Measurements from ENCODE around the gene ABCC1. TPM values are rescaled to one million over a fixed set of nuclear protein-coding genes. Genes with fewer than 3 reads are reported as not detected.

Gene ABCC1
- total RNA-seq, 1 experiment from 2014 or later, result 56.4 TPM

GRCh38 chr16:16133943-16134604, 184.7 kb downstream of the ABCC1 start:
- Mint-ChIP-seq H3K4me3 (no peak overlapping the region; a peak in 1 of 5 replicates), H3K36me3 (ENCODE audit: insufficient read depth in 1 of 3, low read depth in 3 of 3) (peaks cover 34 to 85% (median 68%) of the 10 kb centered on the region in 3 experiments; a peak in 6 of 7 replicates), H3K27me3 (ENCODE audit: low read depth) (no peaks in the 10 kb centered on the region), H3K9me3 (no peaks in the 10 kb centered on the region), H3K27ac (peak overlapping the region in 2 of 3 experiments; percentile 46 to 72; a peak in 4 of 7 replicates), H3K4me1 (no peaks in the 10 kb centered on the region)
- Histone ChIP-seq H3K23me2 (ENCODE audit: insufficient read length, low read depth, low read length, poor library complexity, severe bottlenecking) (no peaks in the 10 kb centered on the region), H3K9me3 (ENCODE audit: control insufficient read depth, low read depth, low read length) (no peaks in the 10 kb centered on the region), H3K79me2 (ENCODE audit: insufficient read depth, low read length) (no peaks in the 10 kb centered on the region), H3K79me1 (ENCODE audit: insufficient read depth, low read depth, low read length, poor library complexity, severe bottlenecking) (no peaks in the 10 kb centered on the region), H4K91ac (ENCODE audit: insufficient read length, low read depth, low read length) (no peak overlapping the region), H4K20me1 (ENCODE audit: control insufficient read depth, insufficient read depth, insufficient read length) (no peaks in the 10 kb centered on the region), H2AK5ac (ENCODE audit: insufficient read length, low read length) (no peak overlapping the region), H3K4me2 (ENCODE audit: insufficient read depth, insufficient read length, low read length) (no peak overlapping the region), H3K56ac (ENCODE audit: insufficient read length, low read depth, low read length) (no peak overlapping the region), H3K14ac (ENCODE audit: insufficient read depth, low read length) (no peak overlapping the region), H4K8ac (replicated peaks; ENCODE audit: insufficient read length, low read depth, low read length) (no peak overlapping the region), H3K4me1 (ENCODE audit: insufficient read depth, low read length) (no peaks in the 10 kb centered on the region), H3K23ac (ENCODE audit: insufficient read length, low read depth, low read length) (no peak overlapping the region), H4K5ac (ENCODE audit: insufficient read length, low read depth, low read length) (no peak overlapping the region), H2BK5ac (ENCODE audit: insufficient read length, low read length) (no peak overlapping the region), H3K18ac (ENCODE audit: insufficient read length, low read depth, low read length) (no peak overlapping the region), H3K27me3 (ENCODE audit: insufficient read depth, low read length) (no peaks in the 10 kb centered on the region), H2BK12ac (ENCODE audit: insufficient read length, low read depth, low read length) (no peak overlapping the region), H2BK120ac (ENCODE audit: low read depth, low read length, poor library complexity, severe bottlenecking) (no peak overlapping the region), H3K27ac (ENCODE audit: insufficient read length, low read depth, low read length) (no peak overlapping the region), H3K4ac (ENCODE audit: low read depth, low read length) (no peak overlapping the region), H2BK20ac (ENCODE audit: low read depth, low read length, poor library complexity, severe bottlenecking) (no peak overlapping the region), H2AFZ (ENCODE audit: low read length) (no peak overlapping the region), H2BK15ac (ENCODE audit: low read depth, low read length) (no peak overlapping the region), H3T11ph (ENCODE audit: low read length) (no peak overlapping the region), H3K9ac (ENCODE audit: extremely low read depth, insufficient read length, low read length) (no peak overlapping the region)
- no CpG with 5 or more reads among the region's 21 CpGs for WGBS (ENCODE audit: extremely low coverage, insufficient read length, low lambda C conversion rate)
- no peak for DNase-seq
- TF ChIP-seq CTCF (conservative IDR thresholded peaks at IDR 0.05), result no peak
